ENCODE results near the gene MARCHF5.
"Not testable (repeated sequence)": the region's sequence is repeated elsewhere in the genome, so short reads cannot be mapped to it uniquely, and the experiment has no call there.

Gene MARCHF5

GRCh38 chr10:92323079-92323478 lies 32.1 kb downstream of the MARCHF5 start:
- TF ChIP-seq CTCF (IDR thresholded peaks at IDR 0.05; ENCODE audit: low read depth, low read length) = no peak
- no peak for DNase-seq (ENCODE audit: low read depth in 2 of 2)
- no peak overlapping the region for H3K4me3 ChIP-seq (replicated peaks in 1 of 2; ENCODE audit: low read depth in 2 of 2, low read length in 2 of 2)

- no peak for TF ChIP-seq CTCF (IDR thresholded peaks at IDR 0.05; ENCODE audit: low read depth, low read length)
- no peak overlapping the region for H3K4me3 ChIP-seq (replicated peaks in 1 of 2; ENCODE audit: low read depth in 2 of 2, low read length in 2 of 2)
- DNase-seq (ENCODE audit: low read depth in 2 of 2) = peak in 1 of 2 donors; percentile 5
Observed at GRCh38 chr10:92327445-92328433, 36.8 kb downstream of the MARCHF5 start.

GRCh38 chr10:92328993-92329392 lies 38.0 kb downstream of the MARCHF5 start:
- H3K4me3 ChIP-seq (replicated peaks in 1 of 2; ENCODE audit: low read depth in 2 of 2, low read length in 2 of 2) = no peak overlapping the region
- no peak for TF ChIP-seq CTCF (IDR thresholded peaks at IDR 0.05; ENCODE audit: low read depth, low read length)
- DNase-seq (ENCODE audit: low read depth in 2 of 2) = peak in 1 of 2 donors; percentile 19

GRCh38 chr10:92329927-92330326 lies 39.0 kb downstream of the MARCHF5 start:
- not testable (repeated sequence) for DNase-seq (ENCODE audit: low read depth in 2 of 2); H3K4me3 ChIP-seq (replicated peaks in 1 of 2; ENCODE audit: low read depth in 2 of 2, low read length in 2 of 2)

- peak in 1 of 2 donors; percentile 50 for DNase-seq (ENCODE audit: low read depth in 2 of 2)
- H3K4me3 ChIP-seq (replicated peaks in 1 of 2; ENCODE audit: low read depth in 2 of 2, low read length in 2 of 2) = no peak overlapping the region
- no peak for TF ChIP-seq CTCF (IDR thresholded peaks at IDR 0.05; ENCODE audit: low read depth, low read length)
Observed at GRCh38 chr10:92342796-92343195, 51.8 kb downstream of the MARCHF5 start.

- not testable (repeated sequence) for DNase-seq (ENCODE audit: low read depth in 2 of 2); H3K4me3 ChIP-seq (replicated peaks in 1 of 2; ENCODE audit: low read depth in 2 of 2, low read length in 2 of 2)
Observed at GRCh38 chr10:92345575-92345974, 54.6 kb downstream of the MARCHF5 start.

GRCh38 chr10:92347035-92347676 lies 56.2 kb downstream of the MARCHF5 start:
- H3K4me3 ChIP-seq (replicated peaks in 1 of 2; ENCODE audit: low read depth in 2 of 2, low read length in 2 of 2); DNase-seq (ENCODE audit: low read depth in 2 of 2): not testable (repeated sequence)

- H3K4me3 ChIP-seq (replicated peaks in 1 of 2; ENCODE audit: low read depth in 2 of 2, low read length in 2 of 2) = no peak overlapping the region
- no peak for DNase-seq (ENCODE audit: low read depth in 2 of 2)
- no peak for TF ChIP-seq CTCF (IDR thresholded peaks at IDR 0.05; ENCODE audit: low read depth, low read length)
Observed at GRCh38 chr10:92350411-92350810, 59.4 kb downstream of the MARCHF5 start.

Measured in cardiac fibroblast (primary cell).